CD14-positive monocyte (primary cell): ENCODE data around the gene GLB1L2. TPM values are rescaled to one million over a fixed set of nuclear protein-coding genes. Genes with fewer than 3 reads are reported as not detected.

ENCODE experiments used
- DNase-seq, 3 donors: peaks; one replicate each; pipeline ENCODE4 v3.0.0-alpha.2; 2011 to 2022
- H2AFZ ChIP-seq: 2 replicates; pipeline ENCODE4 v1.6.0; 2012; ENCODE audit warnings: mild to moderate bottlenecking, low read depth, low read length, inconsistent platforms; ENCODE audit not compliant: insufficient read depth, poor library complexity, severe bottlenecking
- H3K27ac ChIP-seq, 2 donors: 1 replicate in 1 of 2; 2 replicates in 1 of 2; pipeline ENCODE4 v1.5.1; 2012 to 2013; ENCODE audit warnings: low read length in 2 of 2, control low read depth in 1 of 2, inconsistent platforms in 1 of 2, low read depth in 1 of 2, mild to moderate bottlenecking in 1 of 2
- H3K27me3 ChIP-seq, 2 donors: one replicate each; pipeline versions ENCODE4 v1.6.0 to v1.6.1; 2011 to 2013; ENCODE audit warnings: low read length in 2 of 2; ENCODE audit not compliant: control insufficient read depth in 2 of 2, insufficient read depth in 2 of 2
- H3K36me3 ChIP-seq, 2 donors: replicated peaks in 1 of 2; 1 replicate in 1 of 2; 2 replicates in 1 of 2; pipeline versions ENCODE4 v1.5.1 to v1.6.1; 2012 to 2013; ENCODE audit warnings: low read length in 2 of 2, control low read depth in 1 of 2, inconsistent platforms in 1 of 2, mild to moderate bottlenecking in 1 of 2; ENCODE audit not compliant: insufficient read depth in 2 of 2, control insufficient read depth in 1 of 2
- H3K4me1 ChIP-seq, 2 donors: 1 replicate in 1 of 2; 2 replicates in 1 of 2; pipeline versions ENCODE4 v1.5.1 to v1.6.1; 2012 to 2013; ENCODE audit warnings: low read length in 2 of 2, control low read depth in 1 of 2, inconsistent platforms in 1 of 2, mild to moderate bottlenecking in 1 of 2, moderate library complexity in 1 of 2; ENCODE audit not compliant: insufficient read depth in 2 of 2, control insufficient read depth in 1 of 2
- H3K4me2 ChIP-seq: replicated peaks from 2 replicates; pipeline ENCODE3; 2012; ENCODE audit warnings: low read length, moderate library complexity, mild to moderate bottlenecking; ENCODE audit not compliant: poor library complexity, severe bottlenecking; ENCODE audit errors: extremely low read depth
- H3K4me3 ChIP-seq, 3 experiments: fragments of 200-600 bp in 1 of 3; sonication (generic) in 1 of 3; replicated peaks in 1 of 3; 1 replicate in 2 of 3; 2 replicates in 1 of 3; pipeline ENCODE4 v1.5.1; 2011 to 2013; ENCODE audit warnings: low read length in 3 of 3, mild to moderate bottlenecking in 3 of 3, control low read depth in 2 of 3, low read depth in 2 of 3, inconsistent platforms in 1 of 3, moderate library complexity in 1 of 3
- H3K79me2 ChIP-seq: 2 replicates; pipeline ENCODE4 v1.6.0; 2012; ENCODE audit warnings: mild to moderate bottlenecking, control low read depth, inconsistent platforms, low read length, moderate library complexity; ENCODE audit not compliant: insufficient read depth
- H3K9ac ChIP-seq: 2 replicates; pipeline ENCODE4 v1.6.0; 2017; ENCODE audit warnings: low read length, mild to moderate bottlenecking; ENCODE audit not compliant: insufficient read depth, poor library complexity, severe bottlenecking
- H3K9me3 ChIP-seq, 2 donors: replicated peaks in 1 of 2; 1 replicate in 1 of 2; 2 replicates in 1 of 2; pipeline versions ENCODE4 v1.5.1 to v1.6.1; 2012 to 2013; ENCODE audit warnings: low read length in 2 of 2, control low read depth in 1 of 2; ENCODE audit not compliant: control insufficient read depth in 1 of 2, insufficient read depth in 1 of 2
- H4K20me1 ChIP-seq: 2 replicates; pipeline ENCODE4 v1.6.0; 2012; ENCODE audit warnings: mild to moderate bottlenecking, low read length, control low read depth, moderate library complexity; ENCODE audit not compliant: insufficient read depth
- H3K27ac Mint-ChIP-seq, 7 donors: one replicate each; pipeline ENCODE4 v1.8.0; 2020; ENCODE audit warnings: mild to moderate bottlenecking in 7 of 7, mixed read lengths in 7 of 7, moderate library complexity in 6 of 7, inconsistent platforms in 2 of 7
- H3K27me3 Mint-ChIP-seq, 3 donors: one replicate each; pipeline ENCODE4 v1.8.0; 2021 to 2022; ENCODE audit warnings: low read depth in 3 of 3, mild to moderate bottlenecking in 3 of 3, mixed read lengths in 3 of 3, moderate library complexity in 3 of 3, inconsistent platforms in 1 of 3
- H3K36me3 Mint-ChIP-seq, 2 donors: one replicate each; pipeline ENCODE4 v1.8.0; 2020; ENCODE audit warnings: mixed read lengths in 2 of 2, inconsistent platforms in 1 of 2, mild to moderate bottlenecking in 1 of 2
- H3K4me1 Mint-ChIP-seq: one replicate; pipeline ENCODE4 v1.8.0; 2020; ENCODE audit warnings: mild to moderate bottlenecking, mixed read lengths
- H3K4me3 Mint-ChIP-seq, 2 donors: one replicate each; pipeline ENCODE4 v1.8.0; 2020; ENCODE audit warnings: mild to moderate bottlenecking in 2 of 2, mixed read lengths in 2 of 2, moderate library complexity in 1 of 2
- H3K9me3 Mint-ChIP-seq, 7 donors: one replicate each; pipeline ENCODE4 v1.8.0; 2020 to 2022; ENCODE audit warnings: mixed read lengths in 7 of 7, mild to moderate bottlenecking in 6 of 7, moderate library complexity in 6 of 7, inconsistent platforms in 2 of 7
- CTCF ChIP-seq: fragments of 200-600 bp; IDR thresholded peaks from one replicate; pipeline ENCODE4 v1.8.0; 2022; ENCODE audit warnings: antibody characterized with exemption, mild to moderate bottlenecking
- WGBS: methylation state at CpG from one replicate; pipeline ENCODE4 v1.1.5; 2013; ENCODE audit warnings: missing lambda C conversion rate; ENCODE audit not compliant: insufficient coverage; 5-methylcytosine and 5-hydroxymethylcytosine counted together
- intact Hi-C, 2 donors: fragments of 100-400 bp; cut with micrococcal nuclease; formaldehyde crosslinking; loops; one replicate each; pipeline versions ENCODE4 v1.15.0 to v1.15.1; 2023
- polyA plus RNA-seq, 3 donors: library from polyadenylated mRNA; depleted of rRNA in 1 of 3; unstranded in 2 of 3; stranded (reverse) in 1 of 3; fragments of 300-500 nt in 2 of 3; fragments of >200 nt in 1 of 3; fragmentation: Illumina TruSeq in 2 of 3; gene quantifications; 1 replicate in 2 of 3; 2 replicates in 1 of 3; pipeline ENCODE4 v1.2.3, GENCODE V29; 2012 to 2021

GLB1L2 gene
- polyA plus RNA-seq, 3 donors, result not detected

- DNase-seq, result no peak
- Mint-ChIP-seq H3K4me3 (no peak overlapping the region), H3K9me3 (peaks cover 0 to 2% (median 0%) of the 10 kb centered on the region in 7 donors), H3K36me3 (no peaks in the 10 kb centered on the region), H3K4me1 (no peaks in the 10 kb centered on the region), H3K27me3 (peaks cover 2 to 7% (median 7%) of the 10 kb centered on the region in 3 donors), H3K27ac (no peak overlapping the region)
- Histone ChIP-seq H3K27me3 (no peaks in the 10 kb centered on the region), H3K4me2 (no peak overlapping the region), H2AFZ (no peak overlapping the region), H3K9me3 (no peaks in the 10 kb centered on the region), H3K4me3 (no peak overlapping the region), H3K79me2 (no peaks in the 10 kb centered on the region), H3K36me3 (no peaks in the 10 kb centered on the region), H3K27ac (no peak overlapping the region), H3K9ac (no peak overlapping the region), H4K20me1 (no peaks in the 10 kb centered on the region), H3K4me1 (no peaks in the 10 kb centered on the region)
- intact Hi-C loops, result no loop called here
- TF ChIP-seq CTCF, result no peak
- WGBS, result 79% methylated on average over 14 of the region's 19 CpGs
These were observed 70.3 kb downstream of the GLB1L2 start for GRCh38 chr11:134401825-134402809.

- Histone ChIP-seq H3K9me3 (no peaks in the 10 kb centered on the region), H3K27ac (no peak overlapping the region), H3K4me1 (no peaks in the 10 kb centered on the region), H3K36me3 (no peaks in the 10 kb centered on the region), H3K4me3 (no peak overlapping the region), H3K4me2 (no peak overlapping the region), H3K9ac (no peak overlapping the region), H2AFZ (no peak overlapping the region), H3K79me2 (no peaks in the 10 kb centered on the region), H4K20me1 (no peaks in the 10 kb centered on the region), H3K27me3 (no peaks in the 10 kb centered on the region)
- 84% methylated on average over 11 of the region's 12 CpGs for WGBS
- TF ChIP-seq CTCF, result no peak
- Mint-ChIP-seq H3K4me1 (no peaks in the 10 kb centered on the region), H3K27me3 (peaks cover 2 to 8% (median 6%) of the 10 kb centered on the region in 3 donors), H3K9me3 (peaks cover 0 to 2% (median 0%) of the 10 kb centered on the region in 7 donors), H3K36me3 (no peaks in the 10 kb centered on the region), H3K4me3 (no peak overlapping the region), H3K27ac (no peak overlapping the region)
- intact Hi-C loops, result no loop called here
- no peak for DNase-seq
These were observed 71.1 kb downstream of the GLB1L2 start for GRCh38 chr11:134402910-134403309.
